ENCODE results near the gene CSTF2.

Gene CSTF2

DNA sequence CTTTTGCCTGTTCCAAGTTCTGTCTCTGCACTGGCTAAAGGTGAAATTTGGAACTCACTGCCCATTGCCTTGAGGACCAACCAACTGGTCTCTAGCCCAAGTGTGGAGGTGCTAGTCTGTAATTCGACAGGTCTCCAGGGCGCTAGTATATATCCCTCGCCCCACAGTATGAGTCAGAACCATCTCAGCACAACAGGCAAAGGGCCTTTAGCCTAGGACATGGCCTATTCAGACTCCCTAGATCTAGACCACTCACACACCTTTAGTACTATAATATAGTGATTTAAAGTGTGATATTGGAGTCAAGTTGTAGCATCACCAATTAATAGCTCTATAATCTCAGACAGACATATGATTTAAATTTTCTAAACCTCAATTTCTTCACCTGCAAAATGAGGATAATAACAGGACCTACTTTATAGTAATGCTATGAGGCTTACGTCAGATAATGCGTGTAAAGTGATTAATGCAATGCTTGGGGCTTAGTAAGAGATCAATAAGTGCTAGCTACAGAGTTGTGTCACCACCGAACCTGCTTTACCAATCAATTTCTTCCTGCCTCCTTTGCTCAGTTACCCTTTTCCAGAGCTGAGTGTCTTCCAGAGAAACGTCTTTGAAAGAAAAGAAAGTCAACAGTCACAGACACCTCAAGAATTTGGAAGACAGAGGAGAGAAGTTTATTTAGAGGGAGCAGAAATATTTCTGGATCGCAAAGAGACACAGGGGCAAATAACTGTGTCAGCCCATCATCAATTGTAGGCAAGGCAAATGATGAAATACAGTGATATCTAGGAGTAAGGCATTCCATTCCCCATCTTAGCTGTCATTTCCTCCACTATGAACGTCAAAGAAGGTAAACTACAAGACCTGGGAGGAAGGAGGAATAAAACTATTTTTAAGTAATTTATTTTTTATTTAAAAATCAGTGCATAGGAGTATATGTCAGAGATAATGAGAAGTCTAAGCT, 51.7 kb downstream of the CSTF2 start:
- DNase-seq: no peak

GRCh38 chrX:100874325-100874724, 54.1 kb downstream of the CSTF2 start, which contains the start of gene NOX1:
NOX1 (minus strand) TSS chrX:100874359; CDS start chrX:100874139, 220 bp downstream.
- no peak for DNase-seq

DNA sequence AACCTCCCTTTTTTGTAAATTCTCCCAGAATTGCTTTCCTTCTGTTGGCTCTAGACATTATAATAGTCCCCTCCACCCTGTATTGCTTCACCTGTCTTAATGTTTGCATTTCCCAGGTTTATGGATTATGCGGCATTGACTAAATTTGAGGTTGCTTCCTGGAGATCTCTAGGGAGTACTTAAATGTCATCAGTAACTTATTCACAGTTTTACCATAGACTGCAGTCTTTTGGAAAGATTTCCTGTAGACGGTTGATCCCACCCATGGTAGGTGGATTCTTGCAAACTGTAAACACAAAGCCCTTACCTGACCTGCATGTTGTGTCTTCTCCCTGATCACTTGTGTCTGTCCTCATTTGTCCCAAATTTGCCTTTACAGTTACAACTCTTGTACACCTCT, 60.2 kb downstream of the CSTF2 start:
- no peak for DNase-seq

DNA sequence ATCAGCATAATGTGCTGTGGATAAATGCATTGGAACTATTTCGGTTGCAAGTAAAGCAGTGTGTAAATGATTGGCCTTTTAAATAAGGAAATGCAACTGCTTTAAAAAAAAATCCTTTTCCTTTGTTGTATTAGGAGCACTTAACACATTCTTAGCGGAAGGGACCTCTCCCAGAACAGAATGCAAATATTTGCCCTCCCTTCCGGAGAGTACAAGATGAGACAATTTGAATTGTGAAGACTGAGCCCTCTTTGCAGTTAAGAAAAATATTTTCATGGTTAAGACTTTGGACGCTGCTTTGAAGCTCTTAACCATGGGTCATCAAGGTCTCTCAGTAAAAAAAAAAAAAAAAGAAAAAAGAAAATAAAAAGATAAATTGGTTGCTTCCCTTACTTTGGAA, 63.5 kb downstream of the CSTF2 start:
- DNase-seq: no peak
